CD14-positive monocyte (primary cell): Measurements from ENCODE around the gene PPP2R1A. TPM values are rescaled to one million over a fixed set of nuclear protein-coding genes. Genes with fewer than 3 reads are reported as not detected.
A peak's percentile ranks its signal among the peaks of the same experiment; 100 is the strongest.

ENCODE experiments used
- DNase-seq, 3 donors: peaks; one replicate each; pipeline ENCODE4 v3.0.0-alpha.2; 2011 to 2022
- H2AFZ ChIP-seq: 2 replicates; pipeline ENCODE4 v1.6.0; 2012; ENCODE audit warnings: mild to moderate bottlenecking, low read depth, low read length, inconsistent platforms; ENCODE audit not compliant: insufficient read depth, poor library complexity, severe bottlenecking
- H3K27ac ChIP-seq, 2 donors: 1 replicate in 1 of 2; 2 replicates in 1 of 2; pipeline ENCODE4 v1.5.1; 2012 to 2013; ENCODE audit warnings: low read length in 2 of 2, control low read depth in 1 of 2, inconsistent platforms in 1 of 2, low read depth in 1 of 2, mild to moderate bottlenecking in 1 of 2
- H3K27me3 ChIP-seq, 2 donors: one replicate each; pipeline versions ENCODE4 v1.6.0 to v1.6.1; 2011 to 2013; ENCODE audit warnings: low read length in 2 of 2; ENCODE audit not compliant: control insufficient read depth in 2 of 2, insufficient read depth in 2 of 2
- H3K36me3 ChIP-seq, 2 donors: replicated peaks in 1 of 2; 1 replicate in 1 of 2; 2 replicates in 1 of 2; pipeline versions ENCODE4 v1.5.1 to v1.6.1; 2012 to 2013; ENCODE audit warnings: low read length in 2 of 2, control low read depth in 1 of 2, inconsistent platforms in 1 of 2, mild to moderate bottlenecking in 1 of 2; ENCODE audit not compliant: insufficient read depth in 2 of 2, control insufficient read depth in 1 of 2
- H3K4me1 ChIP-seq, 2 donors: 1 replicate in 1 of 2; 2 replicates in 1 of 2; pipeline versions ENCODE4 v1.5.1 to v1.6.1; 2012 to 2013; ENCODE audit warnings: low read length in 2 of 2, control low read depth in 1 of 2, inconsistent platforms in 1 of 2, mild to moderate bottlenecking in 1 of 2, moderate library complexity in 1 of 2; ENCODE audit not compliant: insufficient read depth in 2 of 2, control insufficient read depth in 1 of 2
- H3K4me2 ChIP-seq: replicated peaks from 2 replicates; pipeline ENCODE3; 2012; ENCODE audit warnings: low read length, moderate library complexity, mild to moderate bottlenecking; ENCODE audit not compliant: poor library complexity, severe bottlenecking; ENCODE audit errors: extremely low read depth
- H3K4me3 ChIP-seq, 3 experiments: fragments of 200-600 bp in 1 of 3; sonication (generic) in 1 of 3; replicated peaks in 1 of 3; 1 replicate in 2 of 3; 2 replicates in 1 of 3; pipeline ENCODE4 v1.5.1; 2011 to 2013; ENCODE audit warnings: low read length in 3 of 3, mild to moderate bottlenecking in 3 of 3, control low read depth in 2 of 3, low read depth in 2 of 3, inconsistent platforms in 1 of 3, moderate library complexity in 1 of 3
- H3K79me2 ChIP-seq: 2 replicates; pipeline ENCODE4 v1.6.0; 2012; ENCODE audit warnings: mild to moderate bottlenecking, control low read depth, inconsistent platforms, low read length, moderate library complexity; ENCODE audit not compliant: insufficient read depth
- H3K9ac ChIP-seq: 2 replicates; pipeline ENCODE4 v1.6.0; 2017; ENCODE audit warnings: low read length, mild to moderate bottlenecking; ENCODE audit not compliant: insufficient read depth, poor library complexity, severe bottlenecking
- H3K9me3 ChIP-seq, 2 donors: replicated peaks in 1 of 2; 1 replicate in 1 of 2; 2 replicates in 1 of 2; pipeline versions ENCODE4 v1.5.1 to v1.6.1; 2012 to 2013; ENCODE audit warnings: low read length in 2 of 2, control low read depth in 1 of 2; ENCODE audit not compliant: control insufficient read depth in 1 of 2, insufficient read depth in 1 of 2
- H4K20me1 ChIP-seq: 2 replicates; pipeline ENCODE4 v1.6.0; 2012; ENCODE audit warnings: mild to moderate bottlenecking, low read length, control low read depth, moderate library complexity; ENCODE audit not compliant: insufficient read depth
- H3K27ac Mint-ChIP-seq, 7 donors: one replicate each; pipeline ENCODE4 v1.8.0; 2020; ENCODE audit warnings: mild to moderate bottlenecking in 7 of 7, mixed read lengths in 7 of 7, moderate library complexity in 6 of 7, inconsistent platforms in 2 of 7
- H3K27me3 Mint-ChIP-seq, 3 donors: one replicate each; pipeline ENCODE4 v1.8.0; 2021 to 2022; ENCODE audit warnings: low read depth in 3 of 3, mild to moderate bottlenecking in 3 of 3, mixed read lengths in 3 of 3, moderate library complexity in 3 of 3, inconsistent platforms in 1 of 3
- H3K36me3 Mint-ChIP-seq, 2 donors: one replicate each; pipeline ENCODE4 v1.8.0; 2020; ENCODE audit warnings: mixed read lengths in 2 of 2, inconsistent platforms in 1 of 2, mild to moderate bottlenecking in 1 of 2
- H3K4me1 Mint-ChIP-seq: one replicate; pipeline ENCODE4 v1.8.0; 2020; ENCODE audit warnings: mild to moderate bottlenecking, mixed read lengths
- H3K4me3 Mint-ChIP-seq, 2 donors: one replicate each; pipeline ENCODE4 v1.8.0; 2020; ENCODE audit warnings: mild to moderate bottlenecking in 2 of 2, mixed read lengths in 2 of 2, moderate library complexity in 1 of 2
- H3K9me3 Mint-ChIP-seq, 7 donors: one replicate each; pipeline ENCODE4 v1.8.0; 2020 to 2022; ENCODE audit warnings: mixed read lengths in 7 of 7, mild to moderate bottlenecking in 6 of 7, moderate library complexity in 6 of 7, inconsistent platforms in 2 of 7
- CTCF ChIP-seq: fragments of 200-600 bp; IDR thresholded peaks from one replicate; pipeline ENCODE4 v1.8.0; 2022; ENCODE audit warnings: antibody characterized with exemption, mild to moderate bottlenecking
- WGBS: methylation state at CpG from one replicate; pipeline ENCODE4 v1.1.5; 2013; ENCODE audit warnings: missing lambda C conversion rate; ENCODE audit not compliant: insufficient coverage; 5-methylcytosine and 5-hydroxymethylcytosine counted together
- intact Hi-C, 2 donors: fragments of 100-400 bp; cut with micrococcal nuclease; formaldehyde crosslinking; loops; one replicate each; pipeline versions ENCODE4 v1.15.0 to v1.15.1; 2023
- polyA plus RNA-seq, 3 donors: library from polyadenylated mRNA; depleted of rRNA in 1 of 3; unstranded in 2 of 3; stranded (reverse) in 1 of 3; fragments of 300-500 nt in 2 of 3; fragments of >200 nt in 1 of 3; fragmentation: Illumina TruSeq in 2 of 3; gene quantifications; 1 replicate in 2 of 3; 2 replicates in 1 of 3; pipeline ENCODE4 v1.2.3, GENCODE V29; 2012 to 2021

Gene PPP2R1A
- polyA plus RNA-seq, 3 donors = 79.9 to 151 (median 127) TPM

DNA sequence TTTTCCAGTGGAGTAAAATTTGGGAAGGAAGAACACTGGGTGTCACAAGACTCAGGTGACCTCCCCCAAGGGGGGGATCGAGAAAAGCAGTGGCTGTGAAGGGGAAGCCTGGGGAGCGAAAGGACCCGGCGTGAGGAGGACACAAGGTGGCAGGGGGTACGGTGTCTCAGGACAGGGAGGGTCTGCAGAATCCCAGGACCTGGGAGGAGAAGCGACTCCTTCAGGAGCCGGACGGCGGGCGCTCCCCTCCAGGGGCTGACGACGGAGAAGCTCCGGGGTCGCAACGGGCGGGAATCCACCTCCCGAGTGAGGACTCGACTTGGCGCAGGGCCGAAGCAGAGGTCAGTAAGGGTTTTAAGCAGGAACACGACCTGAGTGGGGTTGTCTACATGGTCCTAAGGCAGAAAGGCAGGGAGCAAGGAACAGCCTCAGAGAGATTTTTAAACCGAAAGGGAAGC, 19.0 kb upstream of the PPP2R1A start:
- no peaks in the 10 kb centered on the region for H3K27me3 ChIP-seq
- Mint-ChIP-seq H3K36me3 (peaks cover 26 to 31% of the 10 kb centered on the region in 2 donors), H3K4me3 (peak overlapping the region; percentile 99 to 100), H3K27me3 (peaks cover 5 to 11% (median 5%) of the 10 kb centered on the region in 3 donors), H3K9me3 (peaks cover 7 to 55% (median 24%) of the 10 kb centered on the region in 7 donors), H3K4me1 (peaks cover 20% of the 10 kb centered on the region), H3K27ac (peak overlapping the region; percentile 89 to 96 (median 94))
- peak overlapping the region; percentile 66 to 98 (median 87) for H3K4me3 ChIP-seq
- peaks cover 12 to 17% of the 10 kb centered on the region in 2 donors for H3K4me1 ChIP-seq
- H3K27ac ChIP-seq = peak overlapping the region; percentile 47 to 88
- H3K9ac ChIP-seq = peak overlapping the region; percentile 80
- peak overlapping the region; percentile 93 for H2AFZ ChIP-seq
- H4K20me1 ChIP-seq = no peaks in the 10 kb centered on the region
- peak overlapping the region; percentile 95 for H3K4me2 ChIP-seq
- WGBS = 0% methylated on average over 21 of the region's 22 CpGs
- peaks cover 6% of the 10 kb centered on the region for H3K79me2 ChIP-seq
- DNase-seq = no peak
- H3K36me3 ChIP-seq = peaks cover 17 to 33% of the 10 kb centered on the region in 2 donors
- intact Hi-C loops = loop anchor here in 1 of 2 donors (2.0 kb wide), 1 partner anchor 32 kb away; the partner anchor contains the start of gene ZNF616
- peaks cover 12 to 17% of the 10 kb centered on the region in 2 donors for H3K9me3 ChIP-seq
- no peak for TF ChIP-seq CTCF

- Mint-ChIP-seq H3K36me3 (peaks cover 26 to 28% of the 10 kb centered on the region in 2 donors), H3K27ac (peak within 1 kb of the TSS; percentile 89 to 96 (median 94)), H3K4me3 (peak within 1 kb of the TSS; percentile 99 to 100), H3K4me1 (peaks cover 20% of the 10 kb centered on the region), H3K9me3 (peaks cover 7 to 59% (median 26%) of the 10 kb centered on the region in 7 donors), H3K27me3 (peaks cover 5 to 11% (median 5%) of the 10 kb centered on the region in 3 donors)
- peak; percentile 62 to 71 (median 69) for DNase-seq
- Histone ChIP-seq H3K4me2 (peak within 1 kb of the TSS; percentile 95), H3K27me3 (no peaks in the 10 kb centered on the region), H3K79me2 (peaks cover 6% of the 10 kb centered on the region), H4K20me1 (no peaks in the 10 kb centered on the region), H3K9me3 (peaks cover 12 to 17% of the 10 kb centered on the region in 2 donors), H3K27ac (peak within 1 kb of the TSS; percentile 47 to 88), H2AFZ (peak within 1 kb of the TSS; percentile 93), H3K36me3 (peaks cover 17 to 28% of the 10 kb centered on the region in 2 donors), H3K9ac (peak within 1 kb of the TSS; percentile 80), H3K4me1 (peaks cover 12 to 17% of the 10 kb centered on the region in 2 donors), H3K4me3 (peak within 1 kb of the TSS; percentile 66 to 98 (median 87))
- TF ChIP-seq CTCF = no peak
- intact Hi-C loops = loop anchor here in 1 of 2 donors (2.0 kb wide), 1 partner anchor 33 kb away; the partner anchor contains the start of gene ZNF616
- WGBS = 6% methylated on average over 32 of the region's 37 CpGs
These were observed 18.3 kb upstream of the PPP2R1A start, which contains the start of gene ZNF836 for GRCh38 chr19:52171321-52172169. ZNF836 (minus strand) TSS chr19:52171621; CDS start chr19:52168072, 3,549 bp downstream.
